Mesangial cell (primary cell): Measurements from ENCODE around the gene NAPB. TPM values are rescaled to one million over a fixed set of nuclear protein-coding genes. Genes with fewer than 3 reads are reported as not detected.

Source experiments
- total RNA-seq: library from RNA; depleted of rRNA; stranded (reverse); fragments of >200 nt; gene quantifications from 2 replicates; pipeline ENCODE4 v1.2.3, GENCODE V29; 2015

Gene NAPB
- total RNA-seq = 1.6 and 2.3 TPM in 2 replicates

DNA sequence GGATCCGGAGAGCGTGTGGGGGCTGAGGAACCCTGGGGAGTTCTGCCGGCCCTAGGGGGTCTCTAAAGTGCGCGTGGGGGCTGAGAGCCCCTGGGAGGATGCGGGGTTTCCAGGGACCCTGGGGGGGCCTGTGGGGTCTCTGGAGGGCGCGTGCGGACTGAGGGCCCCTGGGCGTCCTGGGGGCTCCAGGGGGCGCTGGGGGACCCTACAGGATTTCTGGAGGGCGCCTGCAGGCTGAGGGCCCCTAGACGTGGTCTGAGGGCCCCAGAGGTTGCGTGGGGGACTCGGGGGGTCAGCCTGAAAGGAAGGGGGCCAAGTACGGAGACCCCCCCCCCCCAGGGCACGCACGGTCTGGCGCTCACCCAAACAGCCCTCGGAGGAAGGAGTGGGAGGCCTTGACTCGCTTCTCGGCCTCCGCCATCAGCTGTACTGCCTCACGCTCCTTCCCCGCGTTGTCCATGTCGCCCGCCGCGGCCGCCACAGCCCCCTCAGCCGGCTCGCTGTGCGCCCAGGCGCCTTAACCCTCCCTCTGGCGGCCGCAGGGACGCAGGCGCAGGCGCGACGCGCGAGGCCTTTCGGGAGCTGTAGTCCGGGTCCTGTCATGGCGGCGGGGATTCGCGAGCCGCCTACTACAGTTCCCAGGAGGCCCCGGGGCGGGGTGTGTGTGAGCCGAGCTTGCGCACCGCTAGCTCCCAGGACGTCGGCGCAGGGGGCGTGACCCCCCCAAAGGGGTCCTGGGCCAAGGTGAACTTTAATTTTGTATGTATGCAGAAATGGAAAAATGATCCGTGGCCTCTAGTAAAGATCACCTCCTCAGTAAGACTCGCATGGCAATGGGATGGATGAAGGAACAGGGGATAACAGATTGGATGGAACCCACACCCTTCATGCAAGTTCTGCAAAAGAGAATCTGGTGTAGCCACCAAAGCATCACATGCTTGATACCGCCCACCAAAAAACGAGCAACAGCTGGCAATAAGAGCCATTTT lies at the start of gene NAPB:
Gene NAPB (minus strand): TSS at position 546 of the 989 bp plus-strand sequence. CDS start 86 bp downstream, at position 460.

GRCh38 chr20:23452776-23453175 lies 31.5 kb upstream of the NAPB start, which contains the start of gene CST11:
TSS of gene CST11 (minus strand) at chr20:23452876. CDS start at chr20:23452811, 65 bp downstream.

GRCh38 chr20:23361476-23362391 lies 59.6 kb downstream of the NAPB start, which contains the start of gene GZF1:
TSS of gene GZF1 (plus strand) at chr20:23362182. CDS start at chr20:23364384, 2,202 bp downstream.

GRCh38 chr20:23350196-23350903 lies 70.9 kb downstream of the NAPB start, which contains the start of gene NXT1:
TSS of gene NXT1 (plus strand) at chr20:23350791. CDS start at chr20:23354042, 3,251 bp downstream.

Other genes starting within 250 kb of the NAPB start
- gene NXT1, start 70.7 kb downstream of the NAPB start, total RNA-seq = 34.7 and 59.0 TPM in 2 replicates
- gene GZF1, start 59.3 kb downstream of the NAPB start, total RNA-seq = 6.0 and 23.6 TPM in 2 replicates
- gene CSTL1, start 18.2 kb upstream of the NAPB start, total RNA-seq = not detected in 2 replicates
- gene CST11, start 31.4 kb upstream of the NAPB start, total RNA-seq = not detected in 2 replicates
- not detected in 2 replicates for gene CST8, start 69.6 kb upstream of the NAPB start, total RNA-seq
- not detected in 2 replicates for gene CST9L, start 147.0 kb upstream of the NAPB start, total RNA-seq
- not detected in 2 replicates for gene CST9, start 184.4 kb upstream of the NAPB start, total RNA-seq
- gene CST3, start 216.5 kb upstream of the NAPB start, total RNA-seq = 551 and 1,030 TPM in 2 replicates